Esophagus squamous epithelium (tissue), 4 donors: ENCODE data around the gene TSEN15.

ENCODE experiments used
- POLR2A ChIP-seq, 4 donors: fragments of 450-650 bp; IDR thresholded peaks; one replicate each; pipeline ENCODE4 v1.6.1; 2017; ENCODE audit warnings: antibody characterized with exemption in 4 of 4, mild to moderate bottlenecking in 4 of 4, moderate library complexity in 3 of 4
- TF ChIP-seq, protein P1 (sequence below), 6 experiments: fragments of 450-650 bp in 4 of 6; fragments of 200-600 bp in 2 of 6; sonication (generic) in 2 of 6; IDR thresholded peaks; one replicate each; pipeline ENCODE4 v1.5.1; 2016 to 2019; ENCODE audit warnings: antibody characterized with exemption in 6 of 6, mild to moderate bottlenecking in 4 of 6, moderate library complexity in 4 of 6

DNA sequence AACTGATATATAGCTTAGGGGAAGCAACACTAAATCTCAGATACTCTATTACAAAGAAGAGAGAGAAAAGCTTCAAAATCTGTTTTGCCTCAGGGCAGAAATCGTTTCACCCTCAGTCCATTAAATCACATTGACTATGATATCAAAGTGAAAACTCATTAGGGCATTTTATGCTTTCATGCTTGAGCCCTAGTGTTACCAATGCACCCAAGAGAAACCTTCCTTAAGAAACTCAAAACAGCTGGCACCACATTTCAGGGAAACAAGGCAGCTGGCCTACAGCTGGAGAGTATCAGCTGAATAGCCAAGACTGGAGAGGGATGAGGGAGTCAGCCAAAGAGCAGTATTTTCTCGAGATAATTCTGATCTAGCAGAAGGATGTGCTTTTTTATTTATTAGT, 28.9 kb upstream of the TSEN15 start:
- no peak for TF ChIP-seq POLR2A (IDR thresholded peaks at IDR 0.05)
- TF ChIP-seq, protein P1, sequence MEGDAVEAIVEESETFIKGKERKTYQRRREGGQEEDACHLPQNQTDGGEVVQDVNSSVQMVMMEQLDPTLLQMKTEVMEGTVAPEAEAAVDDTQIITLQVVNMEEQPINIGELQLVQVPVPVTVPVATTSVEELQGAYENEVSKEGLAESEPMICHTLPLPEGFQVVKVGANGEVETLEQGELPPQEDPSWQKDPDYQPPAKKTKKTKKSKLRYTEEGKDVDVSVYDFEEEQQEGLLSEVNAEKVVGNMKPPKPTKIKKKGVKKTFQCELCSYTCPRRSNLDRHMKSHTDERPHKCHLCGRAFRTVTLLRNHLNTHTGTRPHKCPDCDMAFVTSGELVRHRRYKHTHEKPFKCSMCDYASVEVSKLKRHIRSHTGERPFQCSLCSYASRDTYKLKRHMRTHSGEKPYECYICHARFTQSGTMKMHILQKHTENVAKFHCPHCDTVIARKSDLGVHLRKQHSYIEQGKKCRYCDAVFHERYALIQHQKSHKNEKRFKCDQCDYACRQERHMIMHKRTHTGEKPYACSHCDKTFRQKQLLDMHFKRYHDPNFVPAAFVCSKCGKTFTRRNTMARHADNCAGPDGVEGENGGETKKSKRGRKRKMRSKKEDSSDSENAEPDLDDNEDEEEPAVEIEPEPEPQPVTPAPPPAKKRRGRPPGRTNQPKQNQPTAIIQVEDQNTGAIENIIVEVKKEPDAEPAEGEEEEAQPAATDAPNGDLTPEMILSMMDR (IDR thresholded peaks at IDR 0.05) = no peak
